Osteocyte (in vitro differentiated cells): ENCODE measurements around the gene NHEJ1. TPM values are rescaled to one million over a fixed set of nuclear protein-coding genes. Genes with fewer than 3 reads are reported as not detected.

Experiments used
- DNase-seq: peaks from one replicate; pipeline ENCODE4 v3.0.0; 2021; ENCODE audit warnings: mixed read lengths; ENCODE audit not compliant: unreplicated experiment; ENCODE audit errors: extremely low spot score
- H3K27ac Mint-ChIP-seq: one replicate; pipeline ENCODE4 v1.8.0; 2021; ENCODE audit warnings: mild to moderate bottlenecking, mixed read lengths; ENCODE audit not compliant: unreplicated experiment
- H3K27me3 Mint-ChIP-seq: one replicate; pipeline ENCODE4 v1.8.0; 2021; ENCODE audit warnings: mixed read lengths; ENCODE audit not compliant: unreplicated experiment
- H3K36me3 Mint-ChIP-seq: one replicate; pipeline ENCODE4 v1.8.0; 2021; ENCODE audit warnings: mixed read lengths; ENCODE audit not compliant: unreplicated experiment
- H3K4me1 Mint-ChIP-seq: one replicate; pipeline ENCODE4 v1.8.0; 2021; ENCODE audit warnings: mixed read lengths; ENCODE audit not compliant: unreplicated experiment
- H3K4me3 Mint-ChIP-seq: one replicate; pipeline ENCODE4 v1.8.0; 2021; ENCODE audit warnings: mild to moderate bottlenecking, moderate library complexity, mixed read lengths; ENCODE audit not compliant: unreplicated experiment
- H3K9me3 Mint-ChIP-seq: one replicate; pipeline ENCODE4 v1.8.0; 2021; ENCODE audit warnings: mixed read lengths; ENCODE audit not compliant: unreplicated experiment
- CTCF ChIP-seq: fragments of 200-600 bp; sonication (generic); IDR thresholded peaks from 2 replicates; pipeline ENCODE4 v1.5.0; 2021; ENCODE audit warnings: antibody characterized with exemption, mild to moderate bottlenecking, moderate library complexity
- total RNA-seq: library from RNA; stranded (reverse); gene quantifications from 2 replicates; pipeline ENCODE4 v1.2.1, GENCODE V29; 2021

The NHEJ1 gene
- total RNA-seq, 1 donor from 2014 or later: 19.3 TPM

GRCh38 chr2:219125225-219125885 lies 35.3 kb downstream of the NHEJ1 start:
- Mint-ChIP-seq H3K27ac (no peak overlapping the region), H3K4me1 (peaks cover 16% of the 10 kb centered on the region)
- DNase-seq: no peak

GRCh38 chr2:219124381-219125110 lies 36.1 kb downstream of the NHEJ1 start:
- Mint-ChIP-seq H3K36me3 (peaks cover 5% of the 10 kb centered on the region), H3K9me3 (no peaks in the 10 kb centered on the region), H3K27me3 (no peaks in the 10 kb centered on the region), H3K4me3 (no peak overlapping the region), H3K27ac (no peak overlapping the region), H3K4me1 (peaks cover 16% of the 10 kb centered on the region)
- TF ChIP-seq CTCF: no peak
- no peak for DNase-seq

More at GRCh38 chr2:219125225-219125885, 35.3 kb downstream of the NHEJ1 start:
- Mint-ChIP-seq H3K27me3 (no peaks in the 10 kb centered on the region), H3K9me3 (no peaks in the 10 kb centered on the region), H3K4me3 (no peak overlapping the region), H3K36me3 (peaks cover 7% of the 10 kb centered on the region)
- no peak for TF ChIP-seq CTCF

- H3K4me1 Mint-ChIP-seq: peaks cover 16% of the 10 kb centered on the region
- no peak overlapping the region for H3K27ac Mint-ChIP-seq
- H3K36me3 Mint-ChIP-seq: peaks cover 2% of the 10 kb centered on the region
- no peak for TF ChIP-seq CTCF
- H3K4me3 Mint-ChIP-seq: no peak overlapping the region
- no peaks in the 10 kb centered on the region for H3K27me3 Mint-ChIP-seq
- no peaks in the 10 kb centered on the region for H3K9me3 Mint-ChIP-seq
- no peak for DNase-seq
These were observed 37.1 kb downstream of the NHEJ1 start for GRCh38 chr2:219123356-219124135.

GRCh38 chr2:219122202-219122980 lies 38.2 kb downstream of the NHEJ1 start:
- no peak for DNase-seq
- Mint-ChIP-seq H3K4me3 (no peak overlapping the region), H3K4me1 (peaks cover 16% of the 10 kb centered on the region), H3K27ac (no peak overlapping the region), H3K9me3 (no peaks in the 10 kb centered on the region), H3K27me3 (no peaks in the 10 kb centered on the region), H3K36me3 (peaks cover 2% of the 10 kb centered on the region)
- no peak for TF ChIP-seq CTCF
